H1 (cell line): ENCODE measurements around the gene FBXW2. TPM values are rescaled to one million over a fixed set of nuclear protein-coding genes. Genes with fewer than 3 reads are reported as not detected.

Experiments
- CHD7 ChIP-seq: fragments of 300-600 bp; sonication (generic); IDR thresholded peaks from 2 replicates; pipeline ENCODE4 v1.7.1; 2012; ENCODE audit warnings: low read length, moderate library complexity, mild to moderate bottlenecking, inconsistent platforms; ENCODE audit not compliant: insufficient replicate concordance
- GABPA ChIP-seq: IDR thresholded peaks from 2 replicates; pipeline ENCODE4 v1.6.1; 2011; ENCODE audit warnings: mild to moderate bottlenecking, low read length, moderate library complexity, borderline replicate concordance; ENCODE audit not compliant: insufficient read depth
- KDM5A ChIP-seq: fragments of 200-600 bp; IDR thresholded peaks from 2 replicates; pipeline ENCODE4 v1.7.1; 2012; ENCODE audit warnings: mild to moderate bottlenecking, low read length, inconsistent platforms, mixed read lengths
- MAX ChIP-seq: IDR thresholded peaks from 2 replicates; pipeline ENCODE4 v1.6.1; 2012; ENCODE audit warnings: inconsistent platforms
- SIN3A ChIP-seq, 2 experiments: IDR thresholded peaks in 1 of 2; conservative IDR thresholded peaks in 1 of 2; 2 replicates each; pipeline ENCODE4 v1.6.1; 2011 to 2012; ENCODE audit warnings: low read length in 2 of 2, improper control_type of control experiment in 1 of 2, low read depth in 1 of 2, mild to moderate bottlenecking in 1 of 2
- polyA plus RNA-seq, 7 experiments: library from polyadenylated mRNA; depleted of rRNA in 3 of 7; stranded (reverse) in 5 of 7; unstranded in 2 of 7; fragments of >200 nt in 5 of 7; fragments of 200-250 nt in 2 of 7; gene quantifications; 1 replicate in 5 of 7; 2 replicates in 1 of 7; 4 replicates in 1 of 7; pipeline versions ENCODE4 v1.2.1 to v1.2.3, GENCODE V29; 2011 to 2013; ENCODE audit warnings: missing spikeins in 2 of 7, mixed read lengths in 2 of 7
- total RNA-seq: library from RNA; stranded (reverse); fragmentation: NEBNext Ultra II Directional; extraction: Animal tissue kit (Norgen Biotek cat#: 25700); gene quantifications from 2 replicates; pipeline ENCODE4 v1.2.1, GENCODE V29; 2021

FBXW2 gene
- total and polyA plus RNA-seq, 2 of the 8 experiments (the other 6 are each of a cell fraction or from before 2014, with no cell fraction given), result 19.2 to 65.3 TPM

- no peak for TF ChIP-seq KDM5A
- TF ChIP-seq MAX, result no peak
- TF ChIP-seq GABPA, result no peak
- TF ChIP-seq SIN3A (conservative IDR thresholded peaks at IDR 0.05 in 1 of 2, IDR thresholded peaks at IDR 0.05 in 1 of 2; ENCODE audit: low read depth in 1 of 2, low read length in 2 of 2), result no peak
- no peak for TF ChIP-seq CHD7
Measured at GRCh38 chr9:120832807-120833206, 39.6 kb upstream of the FBXW2 start (continued).
